Measurements from ENCODE around the gene SHE.
"Not testable (repeated sequence)": the region's sequence is repeated elsewhere in the genome, so short reads cannot be mapped to it uniquely, and the experiment has no call there.

Gene SHE

DNA sequence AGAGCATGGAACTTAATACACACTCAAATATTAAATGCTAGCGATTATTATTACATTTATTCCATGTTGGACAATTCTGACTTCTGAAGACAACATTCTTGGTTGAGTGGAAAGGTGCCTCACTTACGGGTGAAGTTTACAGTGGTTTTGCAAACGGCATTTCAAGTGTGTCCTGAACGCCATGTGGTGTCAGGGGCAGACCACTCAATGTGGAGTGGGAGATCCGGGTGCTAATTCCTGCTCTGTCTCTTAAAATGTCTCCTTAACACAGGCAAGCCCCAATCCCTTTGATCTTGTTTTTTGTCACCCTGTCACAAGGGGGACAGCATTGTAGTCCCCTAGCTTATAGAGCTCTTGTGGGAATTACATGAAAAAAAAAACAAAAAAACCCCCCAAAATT lies 5.8 kb downstream of the SHE start:
- DNase-seq, result no peak
- TF ChIP-seq POLR2A (IDR thresholded peaks at IDR 0.05; ENCODE audit: low read length) (no peak), GATA1 (IDR thresholded peaks at IDR 0.05; ENCODE audit: low read depth, low read length) (no peak)

DNA sequence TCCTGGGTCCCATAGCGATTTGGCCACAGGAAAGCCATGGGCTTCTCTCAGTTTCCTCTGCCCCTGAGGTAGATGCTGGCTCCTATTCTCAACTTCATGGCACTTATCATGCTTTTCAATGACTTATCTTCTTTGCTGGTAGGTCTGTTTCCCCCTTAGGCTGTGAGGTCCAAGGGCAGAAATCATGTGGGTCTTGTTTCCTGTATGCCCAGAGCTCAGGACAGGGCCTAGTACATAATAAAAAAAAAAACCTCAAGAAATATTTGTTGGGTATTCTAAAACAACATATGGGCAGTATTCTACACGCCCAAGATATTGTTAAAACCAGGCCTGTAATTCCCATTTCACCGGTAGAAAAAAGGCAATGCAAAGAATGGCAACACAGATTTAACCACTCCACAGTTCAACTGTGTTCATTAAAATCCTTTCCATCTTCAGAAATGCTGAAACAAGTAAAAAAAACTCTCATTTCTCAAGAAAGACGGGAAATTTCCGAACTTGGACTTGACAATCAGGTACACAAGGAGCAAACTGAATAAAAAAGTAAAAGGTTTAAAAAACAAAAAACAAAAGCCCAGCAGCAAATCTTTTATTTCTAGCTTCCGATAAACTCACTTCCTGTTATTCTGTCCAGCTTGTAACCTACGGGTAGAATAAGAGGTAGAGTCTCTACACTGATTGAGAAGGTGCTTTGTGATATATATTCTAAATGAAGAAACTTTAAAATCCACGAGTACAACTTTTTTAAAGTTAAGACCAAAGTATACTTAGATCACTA lies 6.5 kb downstream of the SHE start:
- TF ChIP-seq GATA1 (IDR thresholded peaks at IDR 0.05; ENCODE audit: low read depth, low read length) (no peak), POLR2A (IDR thresholded peaks at IDR 0.05; ENCODE audit: low read length) (no peak)
- DNase-seq, result no peak

DNA sequence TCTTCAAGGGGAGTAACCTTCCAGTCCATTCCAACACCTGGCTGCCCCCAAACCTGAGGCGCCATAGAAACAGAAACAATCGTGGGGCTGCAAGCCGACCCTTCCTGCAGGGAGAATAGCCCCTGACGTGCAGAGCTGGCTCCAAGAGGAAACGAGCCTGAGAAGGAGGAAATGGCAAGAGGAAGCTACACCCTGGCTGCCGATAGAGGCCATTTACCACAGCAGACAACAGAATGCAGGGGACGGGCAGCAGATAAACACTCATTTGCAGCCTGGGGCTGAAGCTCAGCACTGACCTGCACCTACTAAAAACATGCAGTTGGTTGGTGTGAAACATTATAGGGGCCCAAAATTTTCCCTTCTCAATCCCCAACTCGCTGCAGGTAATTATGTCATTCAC lies 8.9 kb downstream of the SHE start:
- DNase-seq, result no peak
- TF ChIP-seq POLR2A (IDR thresholded peaks at IDR 0.05; ENCODE audit: low read length) (no peak), GATA1 (IDR thresholded peaks at IDR 0.05; ENCODE audit: low read depth, low read length) (no peak)

- no peak for TF ChIP-seq GATA1 (IDR thresholded peaks at IDR 0.05; ENCODE audit: low read depth, low read length)
- no peak for TF ChIP-seq POLR2A (IDR thresholded peaks at IDR 0.05; ENCODE audit: low read length)
- DNase-seq, result no peak
Measured at GRCh38 chr1:154492115-154492514, 10.1 kb downstream of the SHE start.

DNA sequence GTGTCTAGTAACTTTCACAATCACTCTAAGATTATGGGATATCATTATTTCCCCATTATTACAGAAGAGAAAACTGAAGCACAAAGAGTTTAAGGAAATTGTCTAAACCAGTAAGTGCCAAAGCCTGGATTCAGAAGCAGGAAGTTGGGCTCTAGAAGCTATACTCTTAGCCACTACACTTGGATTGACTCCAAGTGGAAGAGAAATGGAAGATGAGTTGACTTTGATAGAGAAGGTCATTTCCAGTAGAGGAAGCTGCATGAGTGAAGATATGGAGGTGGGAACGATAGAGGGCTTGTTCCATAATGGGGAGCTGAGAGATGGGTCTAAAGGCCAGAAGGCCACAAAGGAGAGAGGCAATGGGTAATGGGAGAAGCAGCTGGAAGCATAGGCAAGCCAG lies 11.9 kb downstream of the SHE start:
- DNase-seq, result no peak
- no peak for TF ChIP-seq POLR2A (IDR thresholded peaks at IDR 0.05; ENCODE audit: low read length)
- TF ChIP-seq GATA1 (IDR thresholded peaks at IDR 0.05; ENCODE audit: low read depth, low read length), result no peak

- TF ChIP-seq GATA1 (IDR thresholded peaks at IDR 0.05; ENCODE audit: low read depth, low read length) (no peak), POLR2A (IDR thresholded peaks at IDR 0.05; ENCODE audit: low read length) (no peak)
- DNase-seq, result no peak
Measured at GRCh38 chr1:154489695-154490274, 12.4 kb downstream of the SHE start.

DNA sequence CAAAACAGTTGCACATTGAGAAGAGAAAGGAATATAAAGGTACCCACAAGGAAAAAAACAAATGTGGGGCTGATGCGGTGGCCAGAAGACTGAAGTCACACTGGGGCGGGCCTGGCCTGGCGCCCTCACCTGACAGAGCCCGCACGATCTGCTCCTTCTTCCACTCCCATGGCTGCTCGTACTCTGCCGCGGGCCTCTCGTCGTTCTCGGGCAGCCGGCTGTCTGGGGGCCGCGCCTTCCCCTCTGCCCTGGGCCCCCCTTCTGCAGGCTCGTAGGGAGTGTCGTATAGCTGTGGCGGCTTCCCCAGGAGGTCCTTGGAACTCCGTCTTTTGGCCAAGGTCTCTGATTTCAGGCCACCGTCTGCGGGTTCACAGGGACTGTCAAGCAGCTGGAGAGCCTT lies 13.3 kb downstream of the SHE start:
- DNase-seq, result no peak
- TF ChIP-seq GATA1 (IDR thresholded peaks at IDR 0.05; ENCODE audit: low read depth, low read length) (no peak), POLR2A (IDR thresholded peaks at IDR 0.05; ENCODE audit: low read length) (no peak)

DNA sequence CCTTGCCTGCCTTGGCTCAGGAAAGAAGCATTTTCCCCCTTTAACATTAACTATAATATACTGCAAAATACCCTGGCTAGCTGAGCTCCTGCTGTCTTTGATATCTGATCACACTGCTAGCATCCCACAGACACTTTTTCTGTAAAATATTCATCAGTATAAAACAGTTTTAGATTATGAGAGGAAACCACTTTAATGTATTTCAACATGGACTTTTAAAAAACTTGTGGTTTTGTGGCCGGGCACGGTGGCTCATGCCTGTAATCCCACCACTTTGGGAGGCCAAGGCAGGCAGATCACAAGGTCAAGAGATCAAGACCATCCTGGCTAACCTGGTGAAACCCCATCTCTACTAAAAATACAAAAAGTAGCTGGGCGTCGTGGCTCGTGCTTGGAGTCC lies 15.5 kb downstream of the SHE start:
- DNase-seq, result not testable (repeated sequence)

DNA sequence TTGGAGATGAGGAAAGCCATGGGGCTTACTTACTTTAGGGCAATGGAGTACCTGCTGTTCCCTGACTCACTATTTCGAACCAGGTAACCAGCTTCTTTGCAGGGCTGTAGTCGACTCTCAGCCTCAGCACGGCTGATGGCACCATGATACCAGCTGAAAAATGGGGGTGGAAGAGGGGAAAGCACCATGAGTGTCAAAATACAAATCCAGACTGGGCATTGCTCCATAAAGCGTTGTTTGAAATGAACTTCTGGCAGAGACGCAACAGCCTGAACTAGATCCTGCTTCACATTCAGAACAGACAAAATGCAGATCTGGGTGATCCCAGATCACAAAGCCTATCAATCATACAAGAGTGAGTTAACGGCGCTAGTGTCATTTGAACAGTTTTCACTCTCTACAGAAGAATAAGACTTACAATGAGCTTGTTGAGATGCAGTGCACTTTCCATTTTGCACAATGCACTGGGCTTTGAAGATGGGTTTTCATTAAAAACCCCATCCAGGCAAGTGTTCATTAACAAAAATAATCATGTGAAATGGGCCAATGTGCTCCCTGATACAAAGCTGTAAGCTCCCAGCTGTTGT lies 16.2 kb downstream of the SHE start:
- TF ChIP-seq GATA1 (IDR thresholded peaks at IDR 0.05; ENCODE audit: low read depth, low read length) (no peak), POLR2A (IDR thresholded peaks at IDR 0.05; ENCODE audit: low read length) (no peak)
- DNase-seq, result no peak

GRCh38 chr1:154485106-154485505 lies 17.1 kb downstream of the SHE start:
- no peak for DNase-seq
- TF ChIP-seq POLR2A (IDR thresholded peaks at IDR 0.05; ENCODE audit: low read length), result no peak
- TF ChIP-seq GATA1 (IDR thresholded peaks at IDR 0.05; ENCODE audit: low read depth, low read length), result no peak

- no peak for TF ChIP-seq GATA1 (IDR thresholded peaks at IDR 0.05; ENCODE audit: low read depth, low read length)
- no peak for DNase-seq
Measured at GRCh38 chr1:154483941-154484803, 18.0 kb downstream of the SHE start.

- DNase-seq, result no peak
- no peak for TF ChIP-seq GATA1 (IDR thresholded peaks at IDR 0.05; ENCODE audit: low read depth, low read length)
- no peak for TF ChIP-seq POLR2A (IDR thresholded peaks at IDR 0.05; ENCODE audit: low read length)
Measured at GRCh38 chr1:154481053-154481452, 21.2 kb downstream of the SHE start.

DNA sequence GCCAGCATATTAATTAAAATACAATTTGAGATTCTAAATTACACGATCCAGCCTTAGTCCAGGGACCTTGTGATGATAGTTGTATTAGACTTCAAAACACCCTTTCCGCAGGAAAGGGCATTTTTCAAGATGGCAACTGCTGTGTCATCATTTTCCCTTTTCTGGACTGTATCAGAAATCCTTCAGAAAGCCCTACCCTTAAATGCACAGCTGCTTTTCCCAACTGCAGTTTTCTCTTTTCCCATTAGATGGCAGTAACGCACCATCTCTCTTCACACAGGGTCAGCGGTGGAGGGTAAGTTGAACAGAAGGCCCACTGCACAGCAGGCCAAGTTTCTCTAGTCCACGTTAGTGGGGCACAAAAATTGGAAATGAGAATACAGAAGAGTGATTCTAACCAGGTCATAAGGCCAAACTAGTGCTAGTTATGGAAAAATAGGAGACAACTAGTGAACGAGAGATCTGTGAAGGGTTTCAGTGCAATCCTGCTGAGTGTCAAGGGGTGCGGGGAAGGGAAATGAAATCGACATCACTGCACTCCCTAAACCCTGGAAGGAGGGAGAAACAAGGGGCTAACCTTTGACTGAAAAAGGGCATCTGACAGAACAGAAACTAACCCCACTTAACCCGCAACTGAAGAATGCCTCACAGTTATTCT lies 22.3 kb downstream of the SHE start:
- peak; percentile 71 to 88 for DNase-seq
- TF ChIP-seq GATA1 (IDR thresholded peaks at IDR 0.05; ENCODE audit: low read depth, low read length) (no peak), POLR2A (IDR thresholded peaks at IDR 0.05; ENCODE audit: low read length) (no peak)

GRCh38 chr1:154478639-154479038 lies 23.6 kb downstream of the SHE start:
- TF ChIP-seq POLR2A (IDR thresholded peaks at IDR 0.05; ENCODE audit: low read length) (no peak), GATA1 (IDR thresholded peaks at IDR 0.05; ENCODE audit: low read depth, low read length) (no peak)
- DNase-seq, result no peak
